HG03097 (cell line): ENCODE measurements around the gene NTM.

ENCODE experiments used
- ATAC-seq: cut with Tn5 transposase; IDR thresholded peaks from one replicate; pipeline ENCODE4 v1.9.1; 2021; ENCODE audit not compliant: unreplicated experiment, low FRiP score

NTM gene

DNA sequence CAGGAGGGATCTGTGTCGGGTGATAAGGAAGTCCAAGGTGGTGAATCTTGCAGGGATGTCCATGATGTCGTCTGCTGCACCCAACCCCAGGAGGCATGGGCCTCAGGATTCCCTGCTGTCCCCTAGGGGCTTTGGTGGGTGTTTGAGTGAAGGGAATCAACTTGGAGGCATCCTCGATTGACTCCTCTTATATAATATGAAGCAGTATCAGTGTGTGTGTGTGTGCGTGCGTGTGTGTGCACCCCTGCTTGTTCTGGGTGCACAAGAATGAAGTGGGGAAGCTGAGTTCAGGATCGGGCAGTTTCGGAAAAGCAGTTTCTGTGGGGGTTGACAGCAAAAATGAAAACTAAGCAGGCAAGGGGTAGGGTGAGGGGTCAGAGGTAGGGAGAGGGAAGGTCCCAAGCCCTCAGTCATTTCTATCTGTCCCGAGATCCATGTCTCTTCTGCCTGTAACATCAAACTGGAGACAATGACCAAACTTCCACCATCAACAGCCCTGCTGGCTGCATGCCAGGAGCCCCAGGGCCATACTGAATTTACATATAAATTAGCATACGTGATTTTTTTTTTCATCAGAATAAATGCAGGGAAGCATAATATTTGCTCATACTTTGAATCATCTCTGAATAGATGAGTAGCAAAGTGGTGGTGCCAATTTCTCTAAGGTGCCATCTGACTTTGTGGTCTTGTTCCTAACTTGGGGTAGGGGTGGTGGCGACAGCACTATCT is 2.0 kb downstream of the NTM start:
- ATAC-seq, result no peak

DNA sequence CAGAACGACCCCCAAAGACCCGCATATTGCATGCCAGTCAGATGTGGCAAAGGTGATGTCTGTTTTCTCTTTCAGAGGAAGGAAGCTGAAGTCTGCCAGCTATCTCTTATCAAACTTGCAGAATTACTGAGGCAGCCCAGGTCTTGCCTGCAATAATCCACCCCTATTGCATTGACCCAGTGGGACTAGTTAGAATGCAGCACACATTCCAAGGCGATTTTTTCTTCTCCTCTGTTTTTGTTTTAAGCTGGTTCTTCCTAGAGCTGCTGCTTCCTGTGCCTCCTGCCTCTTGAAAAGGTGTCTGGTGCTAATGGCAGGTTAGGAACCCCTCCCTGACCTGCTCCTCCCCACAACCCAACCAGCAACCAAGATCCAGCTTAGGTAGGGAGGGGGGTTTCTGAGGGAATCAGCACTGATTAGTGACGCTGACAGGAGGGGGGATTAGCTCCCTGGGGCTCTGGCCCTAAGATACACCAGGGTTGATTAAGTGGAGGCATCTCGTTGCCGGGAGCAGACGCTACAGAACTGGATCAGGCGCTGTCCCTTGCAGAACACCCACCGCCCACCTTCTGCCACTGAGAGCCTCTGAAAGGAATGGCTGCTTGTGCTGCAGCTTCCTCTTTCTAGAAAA is 2.8 kb downstream of the NTM start:
- no peak for ATAC-seq

DNA sequence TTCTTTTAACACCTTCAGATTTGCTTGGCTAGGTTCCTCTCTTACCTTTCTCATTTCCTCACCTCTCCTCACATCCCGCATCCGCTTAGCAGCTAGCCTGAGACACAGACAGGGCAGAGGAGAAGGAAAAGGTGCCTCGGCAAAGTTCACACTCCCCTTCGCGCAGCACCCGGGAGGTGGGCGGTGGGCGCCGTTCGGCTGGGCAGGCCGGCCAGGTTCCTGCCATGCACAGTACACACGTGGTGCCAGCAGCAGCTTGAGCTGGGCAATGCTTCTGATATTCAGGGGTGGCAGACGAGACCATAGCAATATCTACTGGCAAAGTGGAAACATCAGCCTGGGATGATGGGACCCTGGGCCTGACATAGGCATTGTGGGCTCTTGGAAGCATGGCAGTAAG is 3.3 kb downstream of the NTM start:
- no peak for ATAC-seq

DNA sequence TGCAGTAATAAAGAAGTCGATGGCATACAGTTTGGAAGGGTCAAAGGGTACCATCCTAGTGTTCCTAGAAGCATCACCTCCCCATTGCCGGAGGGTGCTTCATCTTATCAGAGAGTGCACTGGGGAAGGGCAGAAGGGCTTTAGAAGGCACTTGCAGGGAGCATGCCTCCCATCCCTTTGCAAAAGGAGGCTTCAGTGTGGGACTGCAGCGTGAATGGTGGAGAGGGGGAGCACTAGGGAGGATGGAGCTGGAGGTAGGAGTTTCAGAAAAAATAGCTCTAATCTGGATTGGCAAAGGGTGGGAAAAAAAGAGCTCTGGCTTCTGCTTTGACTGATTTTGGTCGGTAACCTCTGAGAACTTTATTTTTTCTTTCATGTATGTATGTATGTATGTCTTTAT is 5.0 kb downstream of the NTM start:
- ATAC-seq, result no peak

DNA sequence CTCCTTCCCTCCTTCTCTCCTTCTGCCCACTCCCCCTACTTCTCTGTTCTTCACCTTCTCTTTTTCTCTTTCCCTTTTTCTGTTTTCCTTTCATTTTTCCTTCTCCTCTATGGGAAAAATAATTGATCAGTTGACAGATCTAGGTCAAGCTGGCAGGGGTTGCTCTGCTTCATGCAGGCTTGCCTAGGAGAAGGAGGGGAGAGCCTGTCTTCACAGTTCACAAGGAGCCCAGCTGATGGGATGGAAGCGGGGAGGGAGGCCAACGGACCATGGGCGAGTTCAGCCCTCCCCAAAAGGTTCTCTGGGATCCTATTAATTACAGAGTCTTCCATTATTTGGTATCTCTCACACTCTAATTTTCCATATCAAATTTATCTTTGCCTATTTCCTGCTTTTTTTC is 5.5 kb downstream of the NTM start:
- no peak for ATAC-seq

DNA sequence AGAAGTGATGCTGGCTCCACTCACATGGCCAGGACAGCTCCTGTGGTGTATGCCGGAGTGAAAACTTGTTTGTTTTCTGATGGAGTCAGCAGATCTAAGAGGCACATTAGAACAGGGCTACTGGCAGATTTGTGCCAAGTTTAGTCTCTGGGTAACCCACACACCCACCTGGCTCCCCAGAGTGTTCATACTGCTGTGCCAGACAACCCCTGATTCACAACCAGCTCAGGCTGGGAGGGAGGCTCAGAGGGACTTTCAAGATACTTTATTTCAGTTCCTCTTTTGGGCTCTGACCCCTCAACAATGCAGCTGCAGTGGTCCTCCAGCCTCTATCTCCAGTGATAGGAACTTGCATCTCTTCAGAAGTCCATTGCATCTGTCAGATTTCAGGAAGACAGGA is 8.5 kb downstream of the NTM start:
- ATAC-seq, result no peak

DNA sequence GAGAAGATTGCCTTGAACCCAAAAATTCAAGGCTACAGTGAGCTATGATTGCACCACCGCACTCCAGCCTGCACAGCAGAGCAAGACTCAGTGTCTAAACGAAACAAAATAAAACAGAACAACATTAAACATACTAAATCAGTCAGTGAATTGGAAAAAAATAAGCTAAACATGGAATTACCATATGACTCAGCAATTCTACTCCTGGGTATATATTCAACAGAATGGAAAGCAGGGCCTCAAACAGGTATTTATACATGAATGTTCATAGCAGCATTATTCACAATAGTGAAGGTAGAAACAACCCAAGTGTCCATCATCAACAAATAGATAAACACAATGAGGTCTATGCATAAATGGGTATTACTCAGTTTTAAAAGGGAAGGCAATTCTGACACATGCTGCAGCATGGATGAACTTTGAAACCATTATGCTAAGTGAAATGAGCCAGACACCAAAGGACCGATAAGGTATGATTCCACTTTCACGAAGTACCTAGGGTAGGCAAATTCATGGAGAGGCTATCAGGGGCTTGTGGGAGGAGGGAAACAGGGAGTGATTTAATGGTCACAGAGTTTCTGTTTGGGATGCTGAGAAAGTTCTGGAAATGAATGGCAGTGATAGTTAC is 15.5 kb downstream of the NTM start:
- no peak for ATAC-seq

DNA sequence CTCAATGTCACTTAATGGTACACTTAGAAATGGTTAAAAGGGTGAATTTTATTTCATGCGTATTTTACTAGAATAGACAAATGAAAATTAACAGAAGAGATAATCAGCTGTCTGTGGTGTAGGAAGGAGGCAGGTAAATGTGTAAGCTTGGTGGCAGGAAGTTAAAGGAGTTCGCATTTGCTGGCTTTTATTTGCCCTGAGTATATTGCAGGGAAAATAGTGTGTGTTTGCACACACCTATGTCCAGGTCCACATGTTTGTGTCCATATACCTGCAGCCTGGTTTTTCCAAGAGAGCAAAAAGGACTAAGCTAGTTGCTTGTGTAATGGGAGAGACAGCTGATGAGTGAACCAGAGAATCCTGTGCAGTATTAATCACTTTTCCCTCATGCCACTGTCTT is 16.0 kb downstream of the NTM start:
- no peak for ATAC-seq

DNA sequence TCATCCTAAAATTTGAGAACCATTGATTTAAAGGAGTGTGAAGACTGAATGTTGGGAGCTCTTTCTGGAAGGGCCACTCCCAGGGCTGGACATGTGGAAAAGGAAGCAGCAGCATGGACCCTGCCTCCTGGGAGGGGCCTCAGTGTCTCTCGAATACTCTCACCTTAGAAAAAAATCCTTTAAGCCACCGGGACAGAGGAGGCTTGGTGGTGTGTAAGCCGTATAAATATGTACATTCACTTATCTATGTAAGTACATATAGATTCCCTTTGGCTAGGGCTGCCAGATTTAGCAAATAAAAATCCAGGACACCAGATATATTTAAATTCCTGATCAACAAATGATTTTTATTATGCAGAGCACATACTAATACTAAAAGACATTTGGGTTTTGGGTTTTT is 17.6 kb downstream of the NTM start:
- no peak for ATAC-seq

DNA sequence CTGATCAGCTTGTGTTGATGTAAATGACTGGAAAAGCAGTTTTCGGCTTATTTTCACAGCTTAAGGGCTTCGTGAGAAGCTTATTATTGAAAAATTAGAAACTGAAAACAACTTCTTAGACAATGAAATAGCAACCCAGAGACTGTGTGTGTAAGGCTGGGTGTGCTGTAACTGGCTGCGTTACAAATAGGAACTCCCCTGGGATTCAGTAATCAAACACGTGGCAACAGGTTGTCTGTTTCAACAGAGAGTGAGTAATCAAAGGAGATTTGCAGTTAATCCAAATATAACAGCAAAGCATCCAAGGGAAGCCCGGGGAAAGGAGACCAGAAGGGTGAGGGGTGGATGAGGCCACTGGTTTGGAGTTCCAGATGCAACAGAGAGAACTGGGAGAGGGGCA is 19.2 kb downstream of the NTM start:
- ATAC-seq, result no peak

DNA sequence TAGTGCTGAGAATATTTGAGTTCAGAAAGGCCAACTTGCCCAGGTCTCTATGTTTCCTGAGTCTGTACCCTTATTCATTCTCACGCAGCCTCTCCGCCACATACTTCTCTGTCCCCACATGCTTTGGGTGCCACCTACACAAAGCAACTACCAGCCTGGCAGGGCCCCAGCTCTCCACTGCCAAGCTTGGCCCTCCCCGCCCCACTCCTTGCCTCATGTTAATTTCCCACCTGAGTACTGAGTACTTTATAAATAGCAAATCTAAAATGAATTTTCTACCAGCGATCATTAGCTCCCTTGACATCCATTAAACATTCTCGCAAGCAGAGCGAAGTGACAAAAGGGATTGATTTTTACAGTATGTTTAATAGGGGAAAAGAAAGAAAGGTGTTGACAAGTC is 20.8 kb downstream of the NTM start:
- ATAC-seq, result no peak

DNA sequence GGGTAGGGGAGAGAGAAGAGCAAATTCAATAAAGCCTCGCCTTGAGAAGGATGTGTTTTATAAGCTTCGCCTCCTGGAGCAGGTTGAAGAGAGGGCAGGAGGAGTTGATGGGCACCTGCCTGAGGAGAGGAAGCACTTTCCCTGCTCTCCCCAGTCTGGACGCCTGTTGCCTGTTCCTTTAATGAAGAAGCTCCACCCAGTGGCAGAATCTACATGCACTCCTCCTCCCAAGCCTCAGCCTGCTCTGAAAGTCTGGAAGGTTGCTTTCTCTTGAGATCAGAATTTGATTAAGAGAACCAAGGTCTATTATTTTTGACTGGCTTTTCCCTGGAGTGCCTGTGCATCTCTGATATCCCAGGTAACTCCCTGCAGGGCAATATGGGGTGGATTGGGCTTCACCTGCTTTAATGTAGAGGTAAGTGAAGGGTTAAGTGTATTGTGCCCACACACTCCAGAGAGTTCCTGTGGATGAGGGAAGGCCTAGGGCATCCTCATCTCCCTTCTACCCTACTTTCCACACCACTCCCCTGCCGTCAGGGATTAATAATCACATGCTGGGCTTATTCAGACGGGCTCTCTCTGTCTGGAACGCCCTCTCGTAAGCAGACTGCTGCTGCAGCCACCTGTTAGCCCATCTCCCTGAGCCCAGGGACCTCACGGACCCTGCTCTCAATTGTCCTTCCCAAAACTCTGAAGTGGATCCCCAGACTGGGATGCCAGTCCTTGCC is 22.3 kb downstream of the NTM start:
- no peak for ATAC-seq

DNA sequence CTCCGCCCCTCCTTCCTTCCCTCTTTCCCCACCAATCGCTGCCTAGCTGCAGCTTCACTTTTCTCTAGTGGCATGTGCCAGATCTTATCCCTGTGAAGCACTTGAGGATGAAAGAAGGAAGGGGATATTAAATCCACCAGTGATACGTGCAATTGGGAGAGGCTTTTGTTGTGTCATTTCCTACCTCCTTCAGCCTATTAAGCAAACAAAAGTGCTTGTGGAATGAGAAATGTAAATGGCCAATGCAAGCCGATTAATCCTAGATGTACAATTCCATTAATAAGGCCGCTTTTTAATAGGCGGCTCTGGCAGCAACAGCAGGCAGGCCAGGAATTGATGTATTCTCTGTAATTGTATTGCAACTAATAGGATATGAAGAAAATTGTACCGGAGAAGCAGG is 23.3 kb downstream of the NTM start:
- no peak for ATAC-seq

DNA sequence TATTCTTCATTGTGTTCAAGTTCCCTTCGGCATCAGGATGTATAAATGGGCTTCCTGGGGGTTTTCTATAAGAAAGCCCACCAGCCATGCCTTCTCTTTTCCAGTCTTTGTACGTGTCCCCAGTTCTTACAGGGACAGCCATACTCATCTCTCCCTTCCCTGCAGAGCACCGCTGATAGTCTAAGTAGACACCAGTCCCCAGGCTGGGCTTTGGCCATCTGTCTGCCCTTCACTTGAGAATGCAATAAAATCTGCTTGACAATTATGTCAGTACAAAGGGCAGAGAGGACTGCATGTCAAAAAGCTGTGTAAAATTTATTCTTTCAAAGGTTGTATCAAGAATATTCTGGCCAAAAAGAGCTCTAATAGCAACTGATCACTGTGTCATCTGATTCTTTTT is 27.3 kb downstream of the NTM start:
- no peak for ATAC-seq

DNA sequence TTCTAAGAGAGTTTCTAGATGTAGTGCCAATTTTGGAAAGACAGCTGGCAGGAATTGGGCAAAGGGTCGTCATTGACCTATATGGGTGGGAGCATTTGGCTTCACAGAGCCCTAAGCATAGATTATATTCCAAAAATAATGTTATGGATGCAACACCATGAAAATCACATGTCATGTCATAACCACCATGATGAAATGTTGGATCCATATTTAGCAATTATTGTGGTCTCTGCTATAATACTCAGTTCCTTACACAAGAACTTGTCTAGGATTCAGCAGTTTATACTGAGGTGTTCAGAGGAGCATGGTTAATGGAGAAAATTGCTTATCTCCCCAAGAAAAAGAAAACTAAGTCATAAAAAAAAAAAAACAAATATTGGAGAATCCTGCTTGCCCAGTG is 31.6 kb downstream of the NTM start:
- ATAC-seq, result no peak

DNA sequence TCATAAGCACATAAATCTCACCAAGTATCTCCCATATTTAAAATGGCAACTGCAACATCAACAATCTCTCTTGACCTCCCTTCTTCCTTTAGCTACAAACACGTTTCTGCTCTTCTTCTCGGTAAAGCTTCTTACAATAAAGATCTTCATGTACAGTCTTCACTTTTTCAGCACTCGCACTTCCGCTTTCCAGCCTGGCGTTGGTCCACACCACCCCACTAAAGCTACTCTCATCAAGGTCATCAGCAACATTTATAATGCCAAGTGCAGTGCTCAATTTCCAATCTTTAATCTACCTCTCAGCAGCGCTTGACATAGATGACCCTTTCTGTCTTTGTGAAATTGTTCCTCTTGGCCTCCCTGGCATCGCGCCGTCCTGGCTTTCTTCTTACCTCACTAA is 33.6 kb downstream of the NTM start:
- ATAC-seq, result no peak

DNA sequence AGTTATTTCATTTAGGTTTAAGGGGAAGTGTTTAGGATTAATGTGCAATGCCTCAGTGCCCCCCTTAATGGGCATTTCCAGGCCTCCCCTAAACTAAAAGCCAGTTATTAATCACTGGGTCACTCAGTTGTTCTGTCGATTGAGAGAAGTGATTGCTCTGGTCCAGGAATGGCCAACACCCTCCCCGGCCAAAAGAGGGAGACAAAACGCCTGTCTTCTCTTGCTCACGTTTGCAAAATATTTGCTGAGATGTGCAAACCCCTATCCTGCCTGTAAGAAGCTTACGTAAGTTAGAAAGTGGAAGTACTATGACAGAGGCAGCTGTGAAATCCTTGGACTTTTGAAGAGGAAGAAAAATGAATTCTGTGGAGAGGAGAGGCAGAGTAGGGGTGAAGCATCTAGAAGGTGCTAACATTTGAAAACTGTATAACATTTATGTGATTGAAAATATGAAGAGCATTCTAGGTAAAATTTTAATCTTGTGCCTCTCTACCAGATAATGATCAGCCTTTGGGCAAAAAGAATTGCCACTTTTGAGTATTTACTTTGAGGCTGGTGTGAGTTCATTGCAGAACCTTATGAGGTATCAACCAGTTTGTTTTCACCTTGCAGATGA is 37.7 kb downstream of the NTM start:
- no peak for ATAC-seq

DNA sequence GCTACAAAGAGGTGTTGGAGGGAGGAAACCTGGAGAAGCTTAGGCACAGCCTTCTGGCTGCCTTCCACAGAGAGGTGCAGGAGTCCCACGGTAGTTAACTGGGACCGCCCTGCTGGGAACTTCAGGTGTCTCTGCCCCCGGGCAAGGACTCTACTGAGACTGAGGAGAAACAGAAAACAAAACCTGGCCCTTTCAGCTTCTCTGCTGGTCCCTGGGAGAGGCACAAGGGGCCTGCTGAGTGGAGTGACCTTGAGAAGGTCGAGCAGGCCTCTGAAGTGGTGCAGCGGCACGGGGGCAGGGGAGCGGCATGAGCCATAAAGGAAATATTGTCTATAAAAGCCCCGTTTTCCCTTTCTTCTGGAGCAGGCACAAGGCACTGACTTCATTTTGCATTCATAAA is 38.9 kb downstream of the NTM start:
- ATAC-seq, result no peak

DNA sequence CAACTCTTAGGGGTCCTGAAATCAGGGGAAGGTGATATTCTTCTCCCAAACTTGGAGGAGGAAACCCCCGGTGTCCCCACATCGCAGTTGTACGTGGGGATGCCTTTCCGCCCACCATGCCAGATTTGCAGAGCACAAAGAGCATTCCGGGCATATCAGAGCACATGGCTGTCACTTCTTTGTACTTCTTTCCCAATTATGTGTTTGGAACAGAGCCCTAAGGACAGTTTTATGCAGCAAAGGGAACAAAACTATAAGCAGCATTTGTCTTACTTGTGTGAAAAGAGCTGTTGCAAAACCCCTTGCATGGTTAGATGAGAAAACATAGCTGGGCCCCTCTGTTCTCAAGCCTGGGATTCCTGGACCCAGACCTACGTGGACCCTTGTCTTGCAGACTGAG is 41.2 kb downstream of the NTM start:
- ATAC-seq, result no peak

DNA sequence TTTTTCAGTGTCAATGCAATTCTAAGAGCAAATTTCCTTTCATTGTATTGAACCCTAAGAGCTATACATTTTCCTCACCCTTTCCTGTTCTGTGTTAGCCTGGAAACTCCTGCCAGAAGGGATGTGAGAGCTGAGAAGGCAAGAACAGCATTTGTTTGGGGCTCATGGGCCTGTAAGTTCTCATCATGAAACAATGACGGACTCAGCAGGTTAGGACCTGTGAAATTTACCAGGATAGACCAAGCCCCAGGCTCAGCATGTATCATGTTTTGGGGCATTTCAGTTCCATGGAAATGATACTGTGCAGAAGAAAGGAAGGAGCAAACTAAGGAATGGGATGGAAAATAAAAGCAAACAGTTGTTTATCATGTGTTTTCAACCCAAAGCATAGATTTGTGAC is 41.6 kb downstream of the NTM start:
- ATAC-seq, result no peak

DNA sequence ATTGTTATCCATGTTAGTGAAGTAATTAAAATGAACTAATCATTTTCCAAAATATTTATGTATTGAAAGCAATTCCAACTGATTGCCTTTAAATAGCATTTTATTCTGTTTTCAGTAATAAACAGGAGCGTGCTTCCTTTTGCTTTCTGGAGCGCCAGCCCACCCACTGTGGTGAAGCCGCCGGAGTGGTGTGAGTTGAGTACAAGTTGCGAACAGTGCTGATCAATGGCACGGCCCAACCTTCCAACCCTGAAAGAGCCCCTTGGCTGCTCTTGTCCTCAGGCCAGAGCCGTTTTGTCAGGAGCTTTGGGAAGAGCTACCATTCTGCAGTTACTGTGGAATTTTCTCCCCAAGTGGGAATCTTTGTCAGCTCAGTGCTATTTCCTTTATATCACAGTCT is 42.8 kb downstream of the NTM start:
- ATAC-seq, result no peak
